ENCODE measurements around the gene TMIGD1.
A peak's percentile ranks its signal among the peaks of the same experiment; 100 is the strongest.

The TMIGD1 gene

GRCh38 chr17:30375661-30376060 is 41.8 kb upstream of the TMIGD1 start:
- H3K18ac ChIP-seq (ENCODE audit: low read length), result no peak overlapping the region
- H3K4me2 ChIP-seq (ENCODE audit: low read length), result no peak overlapping the region
- H3K79me1 ChIP-seq (ENCODE audit: low read length), result peaks cover 1% of the 10 kb centered on the region
- H3K4me3 ChIP-seq (ENCODE audit: low read length), result no peak overlapping the region
- DNase-seq, result no peak
- H3K9ac ChIP-seq (ENCODE audit: low read length), result no peak overlapping the region
- H3K4me1 ChIP-seq (ENCODE audit: control insufficient read depth, low read depth, low read length), result peaks cover 6% of the 10 kb centered on the region
- H3K56ac ChIP-seq (ENCODE audit: low read length), result no peak overlapping the region
- no peak overlapping the region for H3K23ac ChIP-seq (ENCODE audit: low read length)
- no peak overlapping the region for H3K27ac ChIP-seq (ENCODE audit: low read depth, low read length)
- no CpG with 5 or more reads among the region's 1 CpG for WGBS (ENCODE audit: extremely low coverage, insufficient coverage, low lambda C conversion rate)
- no peak overlapping the region for H2BK15ac ChIP-seq (replicated peaks; ENCODE audit: low read depth)
- H2AK5ac ChIP-seq (ENCODE audit: low read length), result no peak overlapping the region
- no peak overlapping the region for H3K4ac ChIP-seq (ENCODE audit: low read depth, low read length)
- peaks cover 4% of the 10 kb centered on the region for H3K79me2 ChIP-seq (ENCODE audit: control insufficient read depth, insufficient read depth, low read length)
- H2BK5ac ChIP-seq (ENCODE audit: low read length), result no peak overlapping the region
- H2BK120ac ChIP-seq (ENCODE audit: low read depth, low read length), result no peak overlapping the region
- H4K5ac ChIP-seq (ENCODE audit: low read length), result no peak overlapping the region
- no peaks in the 10 kb centered on the region for H3K36me3 ChIP-seq (ENCODE audit: control insufficient read depth, insufficient read depth, low read length)
- H3K27me3 ChIP-seq (ENCODE audit: insufficient read depth, low read length, poor library complexity), result no peaks in the 10 kb centered on the region
- H4K8ac ChIP-seq (ENCODE audit: low read depth, low read length), result no peak overlapping the region

GRCh38 chr17:30372755-30373154 is 38.9 kb upstream of the TMIGD1 start:
- Histone ChIP-seq H2BK120ac (ENCODE audit: low read depth, low read length) (no peak overlapping the region), H4K5ac (ENCODE audit: low read length) (no peak overlapping the region), H3K23ac (ENCODE audit: low read length) (no peak overlapping the region), H2AK5ac (ENCODE audit: low read length) (no peak overlapping the region), H2BK5ac (ENCODE audit: low read length) (no peak overlapping the region), H3K79me2 (ENCODE audit: control insufficient read depth, insufficient read depth, low read length) (no peaks in the 10 kb centered on the region), H3K4me2 (ENCODE audit: low read length) (no peak overlapping the region), H3K4ac (ENCODE audit: low read depth, low read length) (no peak overlapping the region), H3K27me3 (ENCODE audit: insufficient read depth, low read length, poor library complexity) (no peaks in the 10 kb centered on the region), H4K8ac (ENCODE audit: low read depth, low read length) (no peak overlapping the region), H3K4me3 (ENCODE audit: low read length) (no peak overlapping the region), H3K56ac (ENCODE audit: low read length) (no peak overlapping the region), H3K79me1 (ENCODE audit: low read length) (no peaks in the 10 kb centered on the region), H2BK15ac (replicated peaks; ENCODE audit: low read depth) (no peak overlapping the region), H3K18ac (ENCODE audit: low read length) (no peak overlapping the region), H3K9ac (ENCODE audit: low read length) (no peak overlapping the region), H3K36me3 (ENCODE audit: control insufficient read depth, insufficient read depth, low read length) (no peaks in the 10 kb centered on the region), H3K4me1 (ENCODE audit: control insufficient read depth, low read depth, low read length) (peaks cover 3% of the 10 kb centered on the region), H3K27ac (ENCODE audit: low read depth, low read length) (no peak overlapping the region)
- WGBS (ENCODE audit: extremely low coverage, insufficient coverage, low lambda C conversion rate), result no CpG with 5 or more reads among the region's 2 CpGs
- DNase-seq, result peak; percentile 86

GRCh38 chr17:30369995-30370394 is 36.1 kb upstream of the TMIGD1 start:
- H2AK5ac ChIP-seq (ENCODE audit: low read length), result no peak overlapping the region
- no peak overlapping the region for H3K4me2 ChIP-seq (ENCODE audit: low read length)
- no peak overlapping the region for H3K56ac ChIP-seq (ENCODE audit: low read length)
- H3K4ac ChIP-seq (ENCODE audit: low read depth, low read length), result no peak overlapping the region
- no peak overlapping the region for H3K4me3 ChIP-seq (ENCODE audit: low read length)
- no peak overlapping the region for H4K8ac ChIP-seq (ENCODE audit: low read depth, low read length)
- H3K36me3 ChIP-seq (ENCODE audit: control insufficient read depth, insufficient read depth, low read length), result no peaks in the 10 kb centered on the region
- H3K18ac ChIP-seq (ENCODE audit: low read length), result no peak overlapping the region
- no peak overlapping the region for H3K9ac ChIP-seq (ENCODE audit: low read length)
- H3K4me1 ChIP-seq (ENCODE audit: control insufficient read depth, low read depth, low read length), result no peaks in the 10 kb centered on the region
- no peak overlapping the region for H2BK120ac ChIP-seq (ENCODE audit: low read depth, low read length)
- H3K23ac ChIP-seq (ENCODE audit: low read length), result no peak overlapping the region
- H2BK15ac ChIP-seq (replicated peaks; ENCODE audit: low read depth), result no peak overlapping the region
- DNase-seq, result no peak
- no peaks in the 10 kb centered on the region for H3K79me2 ChIP-seq (ENCODE audit: control insufficient read depth, insufficient read depth, low read length)
- H2BK5ac ChIP-seq (ENCODE audit: low read length), result no peak overlapping the region
- no peaks in the 10 kb centered on the region for H3K79me1 ChIP-seq (ENCODE audit: low read length)
- H4K5ac ChIP-seq (ENCODE audit: low read length), result no peak overlapping the region
- no peaks in the 10 kb centered on the region for H3K27me3 ChIP-seq (ENCODE audit: insufficient read depth, low read length, poor library complexity)
- no peak overlapping the region for H3K27ac ChIP-seq (ENCODE audit: low read depth, low read length)

- H3K27ac ChIP-seq (ENCODE audit: low read depth, low read length), result no peak overlapping the region
- H3K4me2 ChIP-seq (ENCODE audit: low read length), result no peak overlapping the region
- no peak overlapping the region for H3K56ac ChIP-seq (ENCODE audit: low read length)
- no peaks in the 10 kb centered on the region for H3K79me2 ChIP-seq (ENCODE audit: control insufficient read depth, insufficient read depth, low read length)
- no peaks in the 10 kb centered on the region for H3K36me3 ChIP-seq (ENCODE audit: control insufficient read depth, insufficient read depth, low read length)
- H3K4me3 ChIP-seq (ENCODE audit: low read length), result no peak overlapping the region
- no peak for DNase-seq
- no peak overlapping the region for H4K8ac ChIP-seq (ENCODE audit: low read depth, low read length)
- H2BK15ac ChIP-seq (replicated peaks; ENCODE audit: low read depth), result no peak overlapping the region
- no peaks in the 10 kb centered on the region for H3K4me1 ChIP-seq (ENCODE audit: control insufficient read depth, low read depth, low read length)
- no peak overlapping the region for H4K5ac ChIP-seq (ENCODE audit: low read length)
- no peak overlapping the region for H2BK120ac ChIP-seq (ENCODE audit: low read depth, low read length)
- no peak overlapping the region for H2AK5ac ChIP-seq (ENCODE audit: low read length)
- no peaks in the 10 kb centered on the region for H3K79me1 ChIP-seq (ENCODE audit: low read length)
- no peak overlapping the region for H3K4ac ChIP-seq (ENCODE audit: low read depth, low read length)
- H3K9ac ChIP-seq (ENCODE audit: low read length), result no peak overlapping the region
- H3K18ac ChIP-seq (ENCODE audit: low read length), result no peak overlapping the region
- no peaks in the 10 kb centered on the region for H3K27me3 ChIP-seq (ENCODE audit: insufficient read depth, low read length, poor library complexity)
- no peak overlapping the region for H2BK5ac ChIP-seq (ENCODE audit: low read length)
- no peak overlapping the region for H3K23ac ChIP-seq (ENCODE audit: low read length)
- no CpG with 5 or more reads among the region's 13 CpGs for WGBS (ENCODE audit: extremely low coverage, insufficient coverage, low lambda C conversion rate)
These were observed 35.3 kb upstream of the TMIGD1 start for GRCh38 chr17:30368912-30369720.

GRCh38 chr17:30366536-30366935 is 32.7 kb upstream of the TMIGD1 start:
- Histone ChIP-seq H3K4me1 (ENCODE audit: control insufficient read depth, low read depth, low read length) (peaks cover 1% of the 10 kb centered on the region), H3K27ac (ENCODE audit: low read depth, low read length) (no peak overlapping the region), H3K9ac (ENCODE audit: low read length) (no peak overlapping the region), H3K56ac (ENCODE audit: low read length) (no peak overlapping the region), H2BK5ac (ENCODE audit: low read length) (no peak overlapping the region), H3K4me2 (ENCODE audit: low read length) (no peak overlapping the region), H4K5ac (ENCODE audit: low read length) (no peak overlapping the region), H3K79me2 (ENCODE audit: control insufficient read depth, insufficient read depth, low read length) (no peaks in the 10 kb centered on the region), H3K27me3 (ENCODE audit: insufficient read depth, low read length, poor library complexity) (no peaks in the 10 kb centered on the region), H3K79me1 (ENCODE audit: low read length) (no peaks in the 10 kb centered on the region), H3K23ac (ENCODE audit: low read length) (no peak overlapping the region), H2AK5ac (ENCODE audit: low read length) (no peak overlapping the region), H2BK120ac (ENCODE audit: low read depth, low read length) (no peak overlapping the region), H3K4ac (ENCODE audit: low read depth, low read length) (no peak overlapping the region), H3K4me3 (ENCODE audit: low read length) (no peak overlapping the region), H3K36me3 (ENCODE audit: control insufficient read depth, insufficient read depth, low read length) (no peaks in the 10 kb centered on the region), H4K8ac (ENCODE audit: low read depth, low read length) (no peak overlapping the region), H2BK15ac (replicated peaks; ENCODE audit: low read depth) (no peak overlapping the region), H3K18ac (ENCODE audit: low read length) (no peak overlapping the region)
- no CpG with 5 or more reads among the region's 3 CpGs for WGBS (ENCODE audit: extremely low coverage, insufficient coverage, low lambda C conversion rate)
- no peak for DNase-seq

- Histone ChIP-seq H4K8ac (ENCODE audit: low read depth, low read length) (no peak overlapping the region), H3K79me2 (ENCODE audit: control insufficient read depth, insufficient read depth, low read length) (no peaks in the 10 kb centered on the region)
These were observed 29.9 kb upstream of the TMIGD1 start for GRCh38 chr17:30363715-30364202.

More at GRCh38 chr17:30363715-30364202, 29.9 kb upstream of the TMIGD1 start:
- Histone ChIP-seq H3K4me3 (ENCODE audit: low read length) (no peak overlapping the region), H3K27me3 (ENCODE audit: insufficient read depth, low read length, poor library complexity) (no peaks in the 10 kb centered on the region), H3K36me3 (ENCODE audit: control insufficient read depth, insufficient read depth, low read length) (no peaks in the 10 kb centered on the region), H3K9ac (ENCODE audit: low read length) (no peak overlapping the region), H2BK120ac (ENCODE audit: low read depth, low read length) (no peak overlapping the region), H3K27ac (ENCODE audit: low read depth, low read length) (no peak overlapping the region), H3K56ac (ENCODE audit: low read length) (no peak overlapping the region), H2BK5ac (ENCODE audit: low read length) (no peak overlapping the region), H3K79me1 (ENCODE audit: low read length) (no peaks in the 10 kb centered on the region), H2BK15ac (replicated peaks; ENCODE audit: low read depth) (no peak overlapping the region), H3K18ac (ENCODE audit: low read length) (no peak overlapping the region), H2AK5ac (ENCODE audit: low read length) (no peak overlapping the region), H4K5ac (ENCODE audit: low read length) (no peak overlapping the region), H3K23ac (ENCODE audit: low read length) (no peak overlapping the region), H3K4ac (ENCODE audit: low read depth, low read length) (no peak overlapping the region), H3K4me1 (ENCODE audit: control insufficient read depth, low read depth, low read length) (peaks cover 1% of the 10 kb centered on the region), H3K4me2 (ENCODE audit: low read length) (no peak overlapping the region)
- no CpG with 5 or more reads among the region's 1 CpG for WGBS (ENCODE audit: extremely low coverage, insufficient coverage, low lambda C conversion rate)
- no peak for DNase-seq
